ENCODE results near the gene MEPE.

MEPE gene

GRCh38 chr4:87843936-87844335, 11.2 kb downstream of the MEPE start:
- DNase-seq = no peak

GRCh38 chr4:87844452-87844851, 11.7 kb downstream of the MEPE start:
- DNase-seq = no peak

- no peak for DNase-seq
These were observed 13.5 kb downstream of the MEPE start for GRCh38 chr4:87846226-87846625.

- peak; percentile 18 for DNase-seq
These were observed 16.0 kb downstream of the MEPE start for GRCh38 chr4:87848622-87849351.

GRCh38 chr4:87849612-87850011, 16.8 kb downstream of the MEPE start:
- no peak for DNase-seq

- no peak for DNase-seq
These were observed 18.6 kb downstream of the MEPE start for GRCh38 chr4:87851332-87851731.

- no peak for DNase-seq
These were observed 19.2 kb downstream of the MEPE start for GRCh38 chr4:87851953-87852352.

GRCh38 chr4:87853108-87853507, 20.3 kb downstream of the MEPE start:
- no peak for DNase-seq

GRCh38 chr4:87853891-87854290, 21.1 kb downstream of the MEPE start:
- DNase-seq = no peak

- DNase-seq = no peak
These were observed 22.8 kb downstream of the MEPE start for GRCh38 chr4:87855559-87855958.

GRCh38 chr4:87856816-87857215, 24.0 kb downstream of the MEPE start:
- DNase-seq = no peak

GRCh38 chr4:87857789-87858188, 25.0 kb downstream of the MEPE start:
- no peak for DNase-seq

GRCh38 chr4:87862236-87862635, 29.5 kb downstream of the MEPE start:
- DNase-seq = no peak

GRCh38 chr4:87863486-87863885, 30.7 kb downstream of the MEPE start:
- no peak for DNase-seq

GRCh38 chr4:87864321-87864720, 31.6 kb downstream of the MEPE start:
- DNase-seq = no peak

- no peak for DNase-seq
These were observed 32.5 kb downstream of the MEPE start for GRCh38 chr4:87865288-87865687.

GRCh38 chr4:87865960-87866598, 33.3 kb downstream of the MEPE start:
- DNase-seq = no peak

- no peak for DNase-seq
These were observed 35.8 kb downstream of the MEPE start for GRCh38 chr4:87868522-87868921.

GRCh38 chr4:87872028-87872427, 39.3 kb downstream of the MEPE start:
- DNase-seq = no peak

GRCh38 chr4:87875191-87875590, 42.4 kb downstream of the MEPE start:
- DNase-seq = no peak

GRCh38 chr4:87880106-87880505, 47.3 kb downstream of the MEPE start:
- DNase-seq = no peak

- DNase-seq = no peak
These were observed 48.3 kb downstream of the MEPE start for GRCh38 chr4:87881115-87881514.

GRCh38 chr4:87882321-87882720, 49.6 kb downstream of the MEPE start:
- no peak for DNase-seq

GRCh38 chr4:87882861-87883260, 50.1 kb downstream of the MEPE start:
- no peak for DNase-seq
